Measurements from ENCODE around the gene GCG. TPM values are rescaled to one million over a fixed set of nuclear protein-coding genes. Genes with fewer than 3 reads are reported as not detected.

GCG gene
- total RNA-seq, 2 experiments from 2014 or later: not detected

GRCh38 chr2:162100579-162100978, 51.5 kb downstream of the GCG start:
- CTCF ChIA-PET: interaction anchor here (0.9 kb wide), 1 partner anchor 10 kb away, joined by 3 read pairs; no protein-coding TSS in a partner anchor
- Mint-ChIP-seq H3K27ac (no peak overlapping the region), H3K36me3 (ENCODE audit: low read depth) (no peaks in the 10 kb centered on the region), H3K9me3 (ENCODE audit: low read depth) (no peaks in the 10 kb centered on the region), H3K4me3 (no peak overlapping the region), H3K27me3 (no peaks in the 10 kb centered on the region), H3K4me1 (no peaks in the 10 kb centered on the region)
- ATAC-seq: no peak
- no peak for DNase-seq
- POLR2A ChIA-PET: no interaction called here
- intact Hi-C loops (cut with DNase I, micrococcal nuclease): no loop called here

DNA sequence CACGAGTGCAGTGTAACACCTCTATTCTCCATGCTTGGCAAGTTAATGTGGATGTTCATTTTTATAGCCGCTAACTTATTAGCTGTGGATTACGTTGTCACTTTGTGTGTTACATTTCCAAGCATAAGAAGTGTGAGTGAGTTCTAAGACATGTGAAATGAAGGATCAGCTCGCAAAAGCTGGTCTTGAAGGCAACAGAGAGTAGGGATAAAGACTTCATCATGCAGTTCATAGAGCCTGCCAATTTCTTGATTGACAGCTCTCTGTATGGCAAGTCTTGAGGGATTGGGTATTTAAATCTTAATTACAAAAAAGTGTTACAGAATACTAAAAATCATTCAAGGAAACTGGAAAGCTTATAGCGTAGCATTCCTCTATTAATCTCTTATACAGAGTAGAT, 52.2 kb downstream of the GCG start:
- no peaks in the 10 kb centered on the region for H3K36me3 Mint-ChIP-seq (ENCODE audit: low read depth)
- POLR2A ChIA-PET: no interaction called here
- H3K9me3 Mint-ChIP-seq (ENCODE audit: low read depth): no peaks in the 10 kb centered on the region
- H3K27me3 Mint-ChIP-seq: no peaks in the 10 kb centered on the region
- intact Hi-C loops (cut with DNase I, micrococcal nuclease): no loop called here
- H3K4me1 Mint-ChIP-seq: no peaks in the 10 kb centered on the region
- no peak for ATAC-seq
- H3K4me3 Mint-ChIP-seq: no peak overlapping the region
- no peak overlapping the region for H3K27ac Mint-ChIP-seq
- CTCF ChIA-PET: interaction anchor here (0.9 kb wide), 1 partner anchor 11 kb away, joined by 3 read pairs; no protein-coding TSS in a partner anchor
- no peak for DNase-seq

Other genes starting within 250 kb of the GCG start
- gene DPP4, start 78.0 kb downstream of the GCG start, total RNA-seq: 10 to 100 TPM; 15.9 to 22.4 TPM
- gene FAP, start 91.2 kb upstream of the GCG start, total RNA-seq: not detected
- gene IFIH1, start 166.4 kb upstream of the GCG start, total RNA-seq: 10 to 100 TPM; 36.8 to 42.3 TPM
- gene GCA, start 191.9 kb upstream of the GCG start, total RNA-seq: 10 to 100 TPM; 16.2 to 25.5 TPM

All from activated CD4-positive, alpha-beta T cell treated with anti-CD3 and anti-CD28 coated beads for 36 hours (primary cell).